Loucy (cell line): ENCODE results near the gene SRGN.

Experiments
- EZH2phosphoT487 ChIP-seq: fragments of 200-600 bp; IDR thresholded peaks from 2 replicates; pipeline ENCODE4 v1.6.1; 2018; ENCODE audit warnings: antibody characterized with exemption, mild to moderate bottlenecking, moderate library complexity, borderline replicate concordance
- TF ChIP-seq, protein P1 (sequence below): fragments of 200-600 bp; sonication (generic); conservative IDR thresholded peaks from 2 replicates; pipeline ENCODE4 v1.5.1; 2014; ENCODE audit warnings: mild to moderate bottlenecking, antibody characterized with exemption, low read length

DNA sequence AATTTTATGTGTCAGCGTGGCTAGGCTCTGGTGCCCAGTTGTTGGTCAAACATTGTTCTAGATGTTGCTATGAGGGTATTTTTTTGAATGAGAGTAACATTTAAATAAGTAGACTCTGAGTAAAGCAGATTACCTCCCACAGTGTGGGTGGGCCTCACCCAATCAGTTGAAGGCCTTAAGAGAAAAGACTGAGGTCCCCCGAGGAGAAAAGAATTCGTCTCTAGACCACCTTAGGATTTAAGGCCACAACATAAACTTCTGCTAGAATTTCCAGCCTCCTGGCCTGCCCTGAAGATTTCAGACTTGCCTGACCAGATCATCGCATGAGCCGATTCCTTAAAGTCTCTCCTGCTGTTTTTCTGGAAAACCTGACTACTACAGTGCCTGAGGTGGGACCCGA, 45.1 kb upstream of the SRGN start:
- no peak for TF ChIP-seq EZH2phosphoT487
- TF ChIP-seq, protein P1, sequence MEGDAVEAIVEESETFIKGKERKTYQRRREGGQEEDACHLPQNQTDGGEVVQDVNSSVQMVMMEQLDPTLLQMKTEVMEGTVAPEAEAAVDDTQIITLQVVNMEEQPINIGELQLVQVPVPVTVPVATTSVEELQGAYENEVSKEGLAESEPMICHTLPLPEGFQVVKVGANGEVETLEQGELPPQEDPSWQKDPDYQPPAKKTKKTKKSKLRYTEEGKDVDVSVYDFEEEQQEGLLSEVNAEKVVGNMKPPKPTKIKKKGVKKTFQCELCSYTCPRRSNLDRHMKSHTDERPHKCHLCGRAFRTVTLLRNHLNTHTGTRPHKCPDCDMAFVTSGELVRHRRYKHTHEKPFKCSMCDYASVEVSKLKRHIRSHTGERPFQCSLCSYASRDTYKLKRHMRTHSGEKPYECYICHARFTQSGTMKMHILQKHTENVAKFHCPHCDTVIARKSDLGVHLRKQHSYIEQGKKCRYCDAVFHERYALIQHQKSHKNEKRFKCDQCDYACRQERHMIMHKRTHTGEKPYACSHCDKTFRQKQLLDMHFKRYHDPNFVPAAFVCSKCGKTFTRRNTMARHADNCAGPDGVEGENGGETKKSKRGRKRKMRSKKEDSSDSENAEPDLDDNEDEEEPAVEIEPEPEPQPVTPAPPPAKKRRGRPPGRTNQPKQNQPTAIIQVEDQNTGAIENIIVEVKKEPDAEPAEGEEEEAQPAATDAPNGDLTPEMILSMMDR: no peak
